22Rv1 (cell line): Measurements from ENCODE around the gene PLA2G2D.

ENCODE experiments used
- CTCF ChIP-seq: fragments of 450-650 bp; IDR thresholded peaks from 2 replicates; pipeline ENCODE4 v1.5.1; 2017; ENCODE audit warnings: mild to moderate bottlenecking
- ZFX ChIP-seq: fragments of 450-650 bp; IDR thresholded peaks from 2 replicates; pipeline ENCODE4 v1.6.1; 2017; ENCODE audit warnings: antibody characterized with exemption, borderline replicate concordance

GRCh38 chr1:20075345-20075744, 44.0 kb downstream of the PLA2G2D start:
- TF ChIP-seq CTCF, result no peak
- TF ChIP-seq ZFX, result no peak
